Muscle of leg (tissue), 11 donors: ENCODE results near the gene SHOC1. TPM values are rescaled to one million over a fixed set of nuclear protein-coding genes. Genes with fewer than 3 reads are reported as not detected.

Source experiments
- DNase-seq: peaks from one replicate; pipeline ENCODE4 v3.0.0; 2013
- H3K27ac ChIP-seq: one replicate; pipeline ENCODE4 v1.5.1; 2013; ENCODE audit warnings: mild to moderate bottlenecking, low read length, control low read depth
- H3K27me3 ChIP-seq: one replicate; pipeline ENCODE4 v1.6.1; 2013; ENCODE audit warnings: low read length; ENCODE audit not compliant: control insufficient read depth, insufficient read depth
- H3K36me3 ChIP-seq: one replicate; pipeline ENCODE4 v1.6.1; 2013; ENCODE audit warnings: low read length; ENCODE audit not compliant: control insufficient read depth, insufficient read depth
- H3K4me1 ChIP-seq: one replicate; pipeline ENCODE4 v1.6.1; 2013; ENCODE audit warnings: low read length; ENCODE audit not compliant: control insufficient read depth, insufficient read depth
- H3K4me3 ChIP-seq: one replicate; pipeline ENCODE4 v1.5.1; 2013; ENCODE audit warnings: low read length, control low read depth
- H3K9me3 ChIP-seq: replicated peaks from 2 replicates; pipeline ENCODE4 v1.6.1; 2013; ENCODE audit warnings: low read depth, low read length; ENCODE audit not compliant: control insufficient read depth
- WGBS: methylation state at CpG from one replicate; pipeline ENCODE4 v1.1.5; 2013; ENCODE audit warnings: missing lambda C conversion rate; ENCODE audit not compliant: insufficient coverage; 5-methylcytosine and 5-hydroxymethylcytosine counted together
- polyA plus RNA-seq, 8 donors: library from polyadenylated mRNA; unstranded; fragments of 120-200 nt; gene quantifications; one replicate each; pipeline versions ENCODE4 v1.2.1 to v1.2.3, GENCODE V29; 2013; ENCODE audit warnings: inconsistent platforms in 1 of 8, low replicate concordance in 1 of 8; ENCODE audit not compliant: insufficient read length in 8 of 8, insufficient read depth in 1 of 8
- total RNA-seq: library from RNA; stranded (reverse); fragments of 120-200 nt; gene quantifications from one replicate; pipeline ENCODE4 v1.2.4, GENCODE V29; 2013

Gene SHOC1
- total and polyA plus RNA-seq, 9 donors = 0.04 to 0.23 (median 0.07) TPM; not detected in 1

DNA sequence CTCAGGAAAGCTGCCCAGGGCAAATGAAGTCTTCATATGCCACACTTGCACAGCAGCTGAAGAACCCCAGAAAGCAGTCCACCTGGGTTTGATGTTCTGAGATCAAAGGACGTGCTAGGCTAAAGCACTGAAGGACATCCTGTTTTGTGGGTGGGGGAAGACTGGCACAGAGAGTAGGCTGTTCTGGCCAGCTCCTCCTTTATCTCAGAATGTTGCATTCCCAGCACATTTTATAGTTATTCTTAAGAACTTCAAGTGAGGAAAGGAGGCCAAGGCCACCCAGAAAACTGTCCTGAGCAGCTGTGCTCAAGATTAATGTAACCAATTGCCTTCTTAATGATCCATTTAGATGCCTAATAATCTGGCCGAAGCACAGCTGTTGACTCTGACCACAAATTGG lies 10.9 kb downstream of the SHOC1 start:
- 72% methylated on average over 2 of the region's 2 CpGs for WGBS
- DNase-seq = peak; percentile 8
- Histone ChIP-seq H3K36me3 (no peaks in the 10 kb centered on the region), H3K27ac (no peak overlapping the region), H3K9me3 (peaks cover 4% of the 10 kb centered on the region), H3K27me3 (no peaks in the 10 kb centered on the region), H3K4me3 (no peak overlapping the region), H3K4me1 (no peaks in the 10 kb centered on the region)

- no peaks in the 10 kb centered on the region for H3K4me1 ChIP-seq
- H3K4me3 ChIP-seq = no peak overlapping the region
- peaks cover 4% of the 10 kb centered on the region for H3K9me3 ChIP-seq
- no peak for DNase-seq
- no peak overlapping the region for H3K27ac ChIP-seq
- H3K27me3 ChIP-seq = no peaks in the 10 kb centered on the region
- no CpG with 5 or more reads among the region's 2 CpGs for WGBS
- H3K36me3 ChIP-seq = no peaks in the 10 kb centered on the region
Observed at GRCh38 chr9:111783424-111783823, 11.3 kb downstream of the SHOC1 start.

GRCh38 chr9:111766066-111766465 lies 28.7 kb downstream of the SHOC1 start:
- Histone ChIP-seq H3K27me3 (no peaks in the 10 kb centered on the region), H3K4me1 (no peaks in the 10 kb centered on the region), H3K4me3 (no peak overlapping the region), H3K9me3 (peaks cover 8% of the 10 kb centered on the region), H3K36me3 (no peaks in the 10 kb centered on the region), H3K27ac (no peak overlapping the region)
- DNase-seq = no peak

GRCh38 chr9:111762556-111762955 lies 32.2 kb downstream of the SHOC1 start:
- peaks cover 6% of the 10 kb centered on the region for H3K9me3 ChIP-seq
- H3K27me3 ChIP-seq = no peaks in the 10 kb centered on the region
- WGBS = no CpG with 5 or more reads among the region's 2 CpGs

GRCh38 chr9:111759762-111760639 lies 34.7 kb downstream of the SHOC1 start:
- Histone ChIP-seq H3K4me3 (no peak overlapping the region), H3K4me1 (no peaks in the 10 kb centered on the region), H3K36me3 (no peaks in the 10 kb centered on the region), H3K9me3 (no peaks in the 10 kb centered on the region), H3K27ac (no peak overlapping the region), H3K27me3 (no peaks in the 10 kb centered on the region)
- DNase-seq = peak; percentile 92
- 90% methylated on average over 2 of the region's 2 CpGs for WGBS

More at GRCh38 chr9:111762556-111762955, 32.2 kb downstream of the SHOC1 start:
- Histone ChIP-seq H3K4me1 (no peaks in the 10 kb centered on the region), H3K4me3 (no peak overlapping the region), H3K27ac (no peak overlapping the region), H3K36me3 (no peaks in the 10 kb centered on the region)
- no peak for DNase-seq

- Histone ChIP-seq H3K4me3 (no peak overlapping the region), H3K9me3 (peaks cover 7% of the 10 kb centered on the region), H3K27me3 (no peaks in the 10 kb centered on the region), H3K36me3 (no peaks in the 10 kb centered on the region), H3K4me1 (no peaks in the 10 kb centered on the region), H3K27ac (no peak overlapping the region)
- WGBS = no CpG with 5 or more reads among the region's 1 CpG
- no peak for DNase-seq
Observed at GRCh38 chr9:111754800-111755199, 39.9 kb downstream of the SHOC1 start.

DNA sequence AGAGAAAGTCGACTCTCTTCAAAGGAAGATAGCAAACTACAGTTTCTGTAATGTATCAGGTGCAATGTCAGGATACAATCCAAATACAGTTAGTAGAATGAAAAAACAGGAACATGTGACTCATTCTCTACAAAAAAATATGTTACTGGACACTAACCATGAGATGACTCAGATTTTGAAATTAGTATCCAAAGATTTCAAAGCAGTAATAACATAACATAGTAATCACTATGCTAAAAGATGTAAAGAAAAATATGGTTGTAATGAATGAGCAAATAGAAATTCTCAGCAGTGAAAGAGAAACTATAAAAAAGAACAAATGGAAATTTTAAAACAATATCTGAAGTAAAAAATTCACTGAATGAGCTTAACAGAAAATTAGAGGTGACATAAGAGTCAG lies 42.3 kb downstream of the SHOC1 start:
- H3K9me3 ChIP-seq = peaks cover 7% of the 10 kb centered on the region
- no peaks in the 10 kb centered on the region for H3K27me3 ChIP-seq
- H3K36me3 ChIP-seq = no peaks in the 10 kb centered on the region
- H3K27ac ChIP-seq = no peak overlapping the region
- no peaks in the 10 kb centered on the region for H3K4me1 ChIP-seq
- no peak overlapping the region for H3K4me3 ChIP-seq
- DNase-seq = no peak
- WGBS = no CpG with 5 or more reads among the region's 1 CpG

Other genes with a start within 250 kb of the SHOC1 start
- 39.4 TPM for gene PTGR1, start 195.3 kb downstream of the SHOC1 start, total RNA-seq
- 10 to 100 TPM; 25.3 to 57.7 (median 46.3) TPM for gene PTGR1, start 195.3 kb downstream of the SHOC1 start, polyA plus RNA-seq
- gene DNAJC25, start 163.6 kb downstream of the SHOC1 start, total RNA-seq = 6.9 TPM
- 10 to 100 TPM in 1 of 8 donors, 1 to 10 TPM in 7; 7.3 to 10.1 (median 8.4) TPM for gene DNAJC25, start 163.6 kb downstream of the SHOC1 start, polyA plus RNA-seq
- 27.4 TPM for gene GNG10, start 133.3 kb downstream of the SHOC1 start, total RNA-seq
- gene GNG10, start 133.3 kb downstream of the SHOC1 start, polyA plus RNA-seq = 10 to 100 TPM; 43.5 to 60.6 (median 50.9) TPM
- gene UGCG, start 101.9 kb upstream of the SHOC1 start, total RNA-seq = 23.9 TPM
- 10 to 100 TPM; 19.6 to 33.3 (median 26.0) TPM for gene UGCG, start 101.9 kb upstream of the SHOC1 start, polyA plus RNA-seq